Measurements from ENCODE around the gene GDPGP1.
"Not testable (repeated sequence)": the region's sequence is repeated elsewhere in the genome, so short reads cannot be mapped to it uniquely, and the experiment has no call there.

Gene GDPGP1

DNA sequence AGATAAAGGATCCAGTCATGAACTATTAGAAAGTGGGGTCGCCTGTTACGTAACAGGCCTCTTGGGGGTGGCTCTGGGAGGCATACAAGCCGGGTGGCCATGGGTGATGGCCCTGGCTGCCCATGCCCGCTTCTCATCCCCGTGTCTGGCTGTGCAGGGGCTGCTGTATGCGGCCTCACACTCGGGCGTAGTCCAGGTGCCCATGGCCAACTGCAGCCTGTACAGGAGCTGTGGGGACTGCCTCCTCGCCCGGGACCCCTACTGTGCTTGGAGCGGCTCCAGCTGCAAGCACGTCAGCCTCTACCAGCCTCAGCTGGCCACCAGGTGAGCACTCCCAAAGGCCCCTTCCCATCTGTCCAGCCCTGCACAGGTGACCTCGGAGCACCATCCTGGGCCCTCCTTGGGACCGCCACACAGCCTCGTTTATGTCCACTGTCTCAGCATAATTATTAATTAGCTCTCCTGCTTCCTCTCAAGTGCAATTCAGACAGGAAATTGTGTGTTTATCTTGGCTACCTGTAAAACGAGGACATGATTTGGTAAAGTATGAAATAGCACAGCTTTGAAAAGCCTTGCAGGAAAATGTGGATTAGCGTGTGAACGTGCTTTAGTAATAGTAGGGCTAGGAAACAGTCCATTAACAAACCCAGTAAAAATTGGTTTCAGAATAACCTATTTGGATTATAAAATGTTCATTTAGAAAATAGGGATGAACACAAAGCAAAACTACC is 8.3 kb upstream of the GDPGP1 start:
- DNase-seq (ENCODE audit: low read depth): no peak

DNA sequence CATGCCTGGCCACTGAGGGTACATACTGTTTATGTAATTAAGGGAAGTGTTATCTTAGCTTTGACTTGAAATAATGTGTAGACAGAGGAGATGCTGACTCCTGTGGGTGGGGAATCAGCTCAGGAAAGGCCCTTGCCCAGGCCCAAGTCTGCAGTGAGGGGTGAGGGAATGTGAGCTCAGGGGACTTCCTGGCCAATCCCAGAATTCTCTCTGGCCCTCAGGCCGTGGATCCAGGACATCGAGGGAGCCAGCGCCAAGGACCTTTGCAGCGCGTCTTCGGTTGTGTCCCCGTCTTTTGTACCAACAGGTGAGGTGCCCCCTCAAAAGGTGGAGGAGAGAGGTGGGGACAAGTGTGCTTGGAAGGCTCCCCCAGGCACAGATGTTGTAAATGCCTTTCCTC is 6.7 kb upstream of the GDPGP1 start:
- no peak for DNase-seq (ENCODE audit: low read depth)

DNA sequence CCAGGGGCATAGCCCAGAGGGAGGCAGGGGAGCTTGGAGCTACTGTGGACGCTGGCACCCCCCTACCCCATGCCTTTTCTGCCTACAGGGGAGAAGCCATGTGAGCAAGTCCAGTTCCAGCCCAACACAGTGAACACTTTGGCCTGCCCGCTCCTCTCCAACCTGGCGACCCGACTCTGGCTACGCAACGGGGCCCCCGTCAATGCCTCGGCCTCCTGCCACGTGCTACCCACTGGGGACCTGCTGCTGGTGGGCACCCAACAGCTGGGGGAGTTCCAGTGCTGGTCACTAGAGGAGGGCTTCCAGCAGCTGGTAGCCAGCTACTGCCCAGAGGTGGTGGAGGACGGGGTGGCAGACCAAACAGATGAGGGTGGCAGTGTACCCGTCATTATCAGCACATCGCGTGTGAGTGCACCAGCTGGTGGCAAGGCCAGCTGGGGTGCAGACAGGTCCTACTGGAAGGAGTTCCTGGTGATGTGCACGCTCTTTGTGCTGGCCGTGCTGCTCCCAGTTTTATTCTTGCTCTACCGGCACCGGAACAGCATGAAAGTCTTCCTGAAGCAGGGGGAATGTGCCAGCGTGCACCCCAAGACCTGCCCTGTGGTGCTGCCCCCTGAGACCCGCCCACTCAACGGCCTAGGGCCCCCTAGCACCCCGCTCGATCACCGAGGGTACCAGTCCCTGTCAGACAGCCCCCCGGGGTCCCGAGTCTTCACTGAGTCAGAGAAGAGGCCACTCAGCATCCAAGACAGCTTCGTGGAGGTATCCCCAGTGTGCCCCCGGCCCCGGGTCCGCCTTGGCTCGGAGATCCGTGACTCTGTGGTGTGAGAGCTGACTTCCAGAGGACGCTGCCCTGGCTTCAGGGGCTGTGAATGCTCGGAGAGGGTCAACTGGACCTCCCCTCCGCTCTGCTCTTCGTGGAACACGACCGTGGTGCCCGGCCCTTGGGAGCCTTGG is 5.9 kb upstream of the GDPGP1 start:
- DNase-seq (ENCODE audit: low read depth): no peak

DNA sequence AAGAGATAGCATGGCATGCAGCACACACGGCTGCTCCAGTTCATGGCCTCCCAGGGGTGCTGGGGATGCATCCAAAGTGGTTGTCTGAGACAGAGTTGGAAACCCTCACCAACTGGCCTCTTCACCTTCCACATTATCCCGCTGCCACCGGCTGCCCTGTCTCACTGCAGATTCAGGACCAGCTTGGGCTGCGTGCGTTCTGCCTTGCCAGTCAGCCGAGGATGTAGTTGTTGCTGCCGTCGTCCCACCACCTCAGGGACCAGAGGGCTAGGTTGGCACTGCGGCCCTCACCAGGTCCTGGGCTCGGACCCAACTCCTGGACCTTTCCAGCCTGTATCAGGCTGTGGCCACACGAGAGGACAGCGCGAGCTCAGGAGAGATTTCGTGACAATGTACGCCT is 5.0 kb upstream of the GDPGP1 start:
- DNase-seq (ENCODE audit: low read depth): no peak

DNA sequence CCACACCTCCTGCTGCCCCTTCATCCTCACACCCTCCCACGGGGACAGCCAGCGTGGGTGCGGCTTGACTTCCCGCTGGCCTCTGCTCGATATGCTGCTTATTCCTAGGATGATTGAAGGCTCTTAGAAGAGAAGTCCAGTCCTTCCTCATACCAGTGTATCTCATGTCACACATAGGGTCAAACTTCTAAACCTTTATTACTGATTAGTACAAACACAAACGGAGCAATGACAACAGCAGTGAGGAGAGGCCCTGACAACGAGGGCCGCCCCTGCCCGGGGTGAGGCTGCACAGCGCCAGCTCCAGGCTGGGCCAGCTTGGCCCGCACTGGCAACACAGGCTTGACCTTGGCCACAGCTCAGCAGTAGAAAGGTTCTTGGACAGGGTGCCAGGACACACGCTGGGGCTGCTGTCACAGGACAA is 3.9 kb upstream of the GDPGP1 start:
- DNase-seq (ENCODE audit: low read depth): no peak

DNA sequence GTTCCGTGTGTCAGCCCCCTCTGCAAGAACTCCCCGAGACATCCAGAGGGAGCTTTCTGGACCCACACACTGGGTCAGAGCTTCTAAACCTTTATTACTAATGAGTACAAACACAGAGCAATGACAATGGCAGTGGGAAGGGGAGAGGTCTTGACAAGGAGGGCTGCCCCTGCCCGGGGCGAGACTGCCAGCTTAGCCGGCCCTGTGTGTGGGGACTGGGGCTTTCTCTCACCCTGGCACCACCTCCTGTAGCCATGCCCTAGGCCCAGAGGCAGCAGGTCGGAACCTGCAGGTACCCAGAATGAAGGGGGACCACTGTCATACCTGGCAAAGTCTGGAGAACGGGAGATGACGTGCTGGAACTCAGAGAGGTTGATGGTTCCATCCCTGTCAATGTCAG is 3.4 kb upstream of the GDPGP1 start:
- no peak for DNase-seq (ENCODE audit: low read depth)

DNA sequence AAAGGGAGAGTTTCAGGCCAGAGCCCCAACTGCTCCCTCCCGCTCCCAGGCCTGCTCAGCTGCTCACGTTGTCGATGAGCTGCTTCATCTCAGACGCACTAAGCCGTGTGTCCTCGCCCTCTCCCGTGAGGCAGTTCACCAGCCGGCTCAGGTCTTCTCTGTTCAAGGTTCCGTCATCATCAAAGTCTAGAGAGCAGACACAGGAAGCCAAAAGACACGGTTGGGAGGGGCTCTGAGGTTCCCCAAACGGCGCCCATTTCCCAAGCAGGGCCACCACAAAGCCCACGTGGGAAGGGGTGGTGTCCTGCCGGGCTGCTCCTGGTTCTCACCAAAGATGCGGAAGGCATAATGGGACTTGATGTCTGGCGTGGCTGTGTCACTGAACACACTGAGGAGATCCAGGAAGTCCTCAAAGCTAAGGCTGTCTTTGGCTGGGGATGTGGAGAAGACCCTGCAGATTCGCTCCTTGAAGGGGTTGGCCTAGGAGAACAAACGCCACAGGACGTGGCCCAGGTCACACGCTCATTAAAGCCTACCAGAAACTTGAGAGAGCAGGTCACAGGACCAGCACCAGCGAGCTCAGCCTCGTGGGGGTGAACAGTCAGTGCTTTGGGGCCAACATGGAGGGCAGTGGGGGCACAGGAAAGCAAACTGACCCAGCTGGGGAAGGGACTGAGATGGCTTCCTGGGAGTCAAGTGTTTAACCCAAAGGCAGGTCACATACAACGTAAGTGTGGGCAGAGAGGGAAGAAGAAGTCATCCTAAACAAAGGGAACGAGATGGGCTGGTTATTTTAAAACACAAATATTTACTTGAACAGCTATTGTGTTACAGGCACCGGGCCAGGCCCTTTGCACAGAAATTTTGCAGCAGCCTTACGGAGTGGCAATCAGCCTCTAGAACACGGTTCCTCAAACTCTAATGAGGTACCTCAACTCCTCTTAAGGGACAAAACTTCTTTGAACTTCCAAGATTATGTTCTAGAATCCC is 2.7 kb upstream of the GDPGP1 start:
- peak; percentile 64 for DNase-seq (ENCODE audit: low read depth)

DNA sequence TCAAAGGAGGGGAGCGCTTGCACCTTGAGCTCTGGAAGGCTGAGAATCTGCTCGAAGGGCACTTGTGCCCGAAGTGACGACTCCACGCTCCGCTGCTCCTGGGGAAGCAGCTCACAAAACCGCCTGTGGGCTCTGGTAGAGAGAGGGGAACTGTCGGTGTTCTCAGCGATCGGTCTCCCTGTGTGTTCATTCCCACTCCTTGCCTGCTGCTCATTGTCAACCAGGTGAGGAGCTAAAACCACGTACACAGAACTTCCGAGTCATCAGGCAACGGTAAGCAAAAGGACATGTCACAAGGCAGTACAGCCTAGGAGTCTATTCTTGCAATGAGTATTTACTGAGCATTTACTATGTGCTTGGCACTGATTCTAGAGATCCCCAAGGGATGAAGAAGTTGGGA is 1.8 kb upstream of the GDPGP1 start:
- no peak for DNase-seq (ENCODE audit: low read depth)

DNA sequence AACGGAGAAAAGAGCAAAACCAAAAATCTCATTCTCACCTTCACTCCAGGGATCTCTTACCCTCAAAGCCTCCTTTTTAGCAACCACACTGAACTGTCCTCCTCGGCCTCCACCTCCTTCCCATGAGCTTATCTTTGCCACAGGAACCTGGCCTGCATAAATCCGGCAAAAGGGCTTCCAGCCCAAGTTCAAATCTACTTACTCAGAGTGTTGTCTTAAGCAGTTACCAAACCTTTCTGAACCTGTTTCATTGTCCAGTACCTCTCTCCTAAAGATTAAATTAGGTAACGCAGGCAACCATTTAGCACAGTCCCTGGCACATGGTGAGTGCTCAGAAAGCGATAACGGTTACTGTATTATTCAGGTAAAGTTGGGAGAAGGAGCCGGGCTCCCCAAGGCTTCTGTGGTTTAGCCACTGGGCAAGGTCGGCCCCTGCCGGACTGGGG is 1.0 kb upstream of the GDPGP1 start:
- DNase-seq (ENCODE audit: low read depth): no peak

DNA sequence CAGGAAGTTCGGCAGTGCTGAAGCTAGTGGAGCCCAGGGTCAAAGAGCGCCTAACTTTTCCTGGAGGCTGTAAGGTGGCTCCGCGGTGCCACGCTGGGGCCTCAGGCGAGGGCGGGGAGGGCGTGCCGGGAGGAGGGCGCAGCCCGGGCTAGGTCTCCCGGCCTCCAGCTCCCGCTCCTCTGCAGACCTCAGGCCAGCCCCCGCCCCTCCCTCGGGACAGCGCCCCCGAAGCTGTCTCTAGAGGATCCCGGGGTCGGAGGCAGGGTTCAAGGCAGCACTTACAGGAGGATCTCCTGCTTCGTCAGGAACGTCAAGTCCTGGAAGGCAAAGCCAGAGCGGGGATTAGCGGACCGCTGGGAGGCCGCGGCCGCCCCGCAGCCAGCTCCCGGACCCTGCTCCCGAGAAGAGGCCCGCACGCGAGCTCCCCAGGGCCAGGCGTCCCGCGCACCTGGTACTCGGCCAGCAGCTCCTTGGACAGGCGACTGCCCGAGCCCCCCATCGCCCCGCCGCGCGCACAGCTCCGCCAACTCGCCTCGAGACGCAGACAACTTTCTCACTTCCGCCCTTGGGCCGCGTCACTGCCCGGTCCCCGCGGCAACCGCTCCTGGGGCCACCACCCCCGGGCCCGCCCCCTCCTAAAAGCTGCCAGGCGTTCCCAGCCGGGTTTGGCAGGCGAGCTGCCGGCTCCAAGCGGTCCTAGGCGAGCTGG is 468 bp upstream of the GDPGP1 start, which contains the start of gene CIB1:
Gene CIB1 (minus strand): TSS at position 555 of the 709 bp plus-strand sequence. CDS start 56 bp downstream, at position 499.
- peak; percentile 30 for DNase-seq (ENCODE audit: low read depth)

DNA sequence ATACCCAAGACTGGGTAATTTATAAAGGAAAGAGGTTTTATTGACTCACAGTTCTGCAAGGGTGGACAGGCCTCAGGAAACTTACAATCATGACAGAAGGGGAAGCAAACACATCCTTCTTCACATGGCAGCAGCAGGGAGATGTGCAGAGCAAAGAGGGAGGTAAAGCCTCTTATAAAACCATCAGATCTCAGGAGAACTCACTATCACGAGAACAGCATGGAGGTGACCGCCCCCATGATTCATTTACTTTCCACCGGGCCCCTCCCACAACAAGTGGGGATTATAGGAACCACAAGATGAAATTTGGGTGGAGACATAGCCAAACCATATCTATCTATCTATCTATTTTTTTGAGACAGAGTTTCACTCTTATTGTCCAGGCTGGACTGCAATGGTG is 5.4 kb downstream of the GDPGP1 start:
- no peak for DNase-seq (ENCODE audit: low read depth)

DNA sequence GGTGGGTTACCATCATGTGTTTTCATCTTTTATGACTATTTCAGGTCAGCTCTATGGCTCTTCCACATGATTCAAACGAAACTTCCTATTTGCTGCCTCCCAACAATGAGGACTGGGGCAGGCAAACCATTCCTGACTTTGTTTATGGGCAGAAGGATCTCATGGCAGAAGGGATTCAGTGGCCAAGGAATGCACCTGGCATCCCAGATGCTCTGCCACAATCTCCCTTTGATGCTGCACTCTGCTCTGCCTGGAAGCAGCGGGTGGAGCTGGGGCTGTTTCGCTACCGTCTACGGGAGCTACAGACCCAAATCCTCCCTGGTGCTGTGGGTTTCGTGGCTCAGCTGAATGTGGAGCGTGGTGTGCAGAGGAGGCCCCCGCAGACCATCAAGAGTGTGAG is 6.8 kb downstream of the GDPGP1 start:
- DNase-seq (ENCODE audit: low read depth): no peak

DNA sequence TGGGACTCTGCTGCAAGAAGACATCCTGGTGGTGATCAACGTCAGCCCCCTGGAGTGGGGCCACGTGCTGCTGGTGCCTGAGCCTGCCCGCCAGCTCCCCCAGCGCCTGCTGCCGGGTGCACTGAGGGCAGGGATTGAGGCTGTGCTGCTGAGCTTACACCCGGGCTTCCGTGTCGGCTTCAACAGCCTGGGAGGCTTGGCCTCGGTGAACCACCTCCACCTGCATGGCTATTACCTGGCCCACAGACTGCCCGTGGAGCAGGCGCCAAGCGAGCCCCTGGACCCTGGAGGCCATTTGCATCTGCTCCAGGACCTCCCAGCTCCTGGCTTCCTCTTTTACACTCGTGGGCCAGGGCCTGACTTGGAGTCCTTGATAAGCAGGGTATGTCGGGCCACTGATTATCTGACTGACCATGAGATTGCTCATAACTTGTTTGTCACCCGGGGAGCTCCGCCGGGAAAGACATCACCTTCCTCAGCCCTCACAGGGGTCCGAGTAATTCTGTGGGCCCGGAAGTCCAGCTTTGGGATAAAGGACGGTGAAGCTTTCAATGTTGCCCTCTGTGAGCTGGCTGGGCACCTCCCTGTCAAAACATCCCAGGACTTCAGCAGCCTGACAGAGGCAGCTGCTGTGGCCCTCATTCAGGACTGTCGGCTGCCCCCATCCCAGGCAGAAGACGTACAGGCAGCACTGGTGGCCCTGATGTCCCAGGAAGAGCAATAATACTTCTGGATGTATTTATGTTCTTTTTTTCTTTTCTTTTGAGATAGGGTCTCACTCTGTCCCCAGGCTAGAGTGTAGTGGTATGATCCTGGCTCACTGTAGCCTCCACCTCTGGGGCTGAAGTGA is 7.6 kb downstream of the GDPGP1 start:
- DNase-seq (ENCODE audit: low read depth): no peak

DNA sequence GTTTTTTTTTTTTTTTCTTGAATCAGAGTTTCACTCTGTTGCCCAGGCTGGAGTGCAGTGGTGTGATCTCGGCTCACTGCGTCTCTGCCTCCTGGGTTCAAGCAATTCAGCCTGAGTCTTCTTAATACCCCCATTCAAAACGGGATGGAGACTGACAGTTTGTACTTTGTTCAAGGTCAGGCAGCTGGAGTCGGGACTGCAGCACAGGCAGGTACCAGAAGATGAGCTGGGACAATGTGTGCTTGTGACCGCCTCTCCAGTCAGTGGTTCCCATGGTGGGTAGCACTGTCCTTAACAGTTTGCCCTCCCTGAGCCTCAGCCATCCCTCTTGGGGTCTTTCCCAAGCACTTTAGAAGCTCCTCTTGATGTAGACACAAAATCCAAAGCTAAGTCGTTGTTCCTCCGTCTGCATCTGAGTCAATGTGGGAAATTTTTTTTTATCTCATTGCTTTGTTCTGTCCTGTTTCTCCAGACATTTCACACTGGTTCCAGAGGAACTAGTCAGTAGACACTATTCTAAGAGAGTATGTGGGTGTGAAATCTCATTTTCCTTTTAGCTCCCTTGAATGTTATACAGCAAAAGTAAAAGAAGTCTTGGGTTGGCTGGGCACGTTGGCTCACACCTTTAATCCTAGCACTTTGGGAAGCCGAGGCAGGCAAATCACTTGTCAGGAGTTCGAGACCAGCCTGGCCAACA is 10.1 kb downstream of the GDPGP1 start:
- DNase-seq (ENCODE audit: low read depth): no peak

DNA sequence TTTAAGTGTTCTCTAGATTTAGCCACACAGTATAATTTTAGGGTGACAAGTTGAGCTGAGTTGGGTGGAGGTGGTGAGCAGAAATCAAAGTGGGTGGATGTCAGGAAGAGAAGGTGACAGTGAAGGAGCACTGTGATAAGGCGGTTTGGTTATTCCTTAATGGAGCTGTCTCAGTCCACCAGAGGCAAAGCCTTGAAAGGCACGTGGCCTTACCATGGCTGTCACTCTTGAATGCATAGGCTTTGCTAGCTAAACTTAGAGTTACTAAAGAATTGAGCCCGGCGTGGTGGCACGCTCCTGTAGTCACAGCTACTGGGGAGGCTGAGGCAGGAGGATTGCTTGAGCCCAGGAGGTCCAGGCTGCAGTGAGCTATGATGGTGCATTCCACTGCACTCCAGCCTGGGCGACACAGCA is 14.8 kb downstream of the GDPGP1 start:
- no peak for DNase-seq (ENCODE audit: low read depth)

DNA sequence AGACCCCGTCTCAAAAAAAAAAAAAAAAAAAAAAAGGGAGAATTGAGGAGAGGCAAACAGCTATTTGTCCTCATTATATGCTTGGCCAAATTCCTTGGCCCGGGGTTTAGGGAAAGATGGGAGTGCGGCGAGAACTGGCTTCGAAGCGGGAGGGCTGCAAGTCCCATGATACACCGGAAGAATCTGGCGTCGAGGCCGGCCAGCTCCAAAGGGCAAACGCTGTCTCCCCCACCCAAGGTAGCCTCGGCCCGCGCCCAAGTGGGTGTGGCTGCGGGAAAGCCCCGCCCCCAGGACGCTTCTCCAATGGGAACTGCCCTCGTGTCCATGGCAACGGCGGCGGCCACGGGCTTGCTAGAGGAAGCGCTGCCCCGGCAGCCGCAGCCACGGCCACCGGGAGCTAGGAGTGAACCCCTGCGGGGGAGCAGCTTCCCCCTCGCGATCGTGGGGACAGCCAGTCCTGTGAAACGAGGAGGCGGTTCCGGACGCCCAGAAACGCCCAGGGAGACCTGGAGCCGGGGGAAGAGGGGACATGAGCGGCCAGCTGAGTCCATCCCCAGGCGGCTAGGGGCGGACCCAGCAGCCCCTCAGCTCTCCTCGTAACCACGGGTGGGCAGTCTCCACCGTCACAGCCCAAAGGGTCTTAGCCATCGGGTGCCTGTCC is 15.3 kb downstream of the GDPGP1 start, which contains the start of gene TTLL13:
Gene TTLL13 (plus strand): TSS at position 354 of the 661 bp plus-strand sequence. CDS start 1,075 bp downstream, outside the sequence.
- peak; percentile 68 for DNase-seq (ENCODE audit: low read depth)

DNA sequence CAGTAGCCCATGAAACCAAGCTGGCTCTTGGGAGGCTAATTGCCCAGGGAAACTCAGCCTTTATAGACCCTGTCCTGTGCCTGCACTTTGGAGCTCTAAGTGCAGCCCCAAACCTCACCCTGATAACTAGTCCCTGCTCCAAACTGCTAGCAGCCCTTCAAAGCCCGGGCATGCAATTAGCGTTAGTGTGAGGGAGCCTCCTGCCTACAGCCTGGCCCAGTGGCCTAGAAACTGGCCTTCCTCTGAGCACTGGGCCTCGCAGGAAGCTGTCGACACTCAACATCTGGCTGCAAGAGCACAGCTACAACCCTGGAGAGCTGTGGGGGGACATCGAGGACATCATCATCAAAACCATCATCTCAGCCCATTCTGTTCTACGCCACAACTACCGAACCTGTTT is 23.8 kb downstream of the GDPGP1 start:
- DNase-seq (ENCODE audit: low read depth): no peak

DNA sequence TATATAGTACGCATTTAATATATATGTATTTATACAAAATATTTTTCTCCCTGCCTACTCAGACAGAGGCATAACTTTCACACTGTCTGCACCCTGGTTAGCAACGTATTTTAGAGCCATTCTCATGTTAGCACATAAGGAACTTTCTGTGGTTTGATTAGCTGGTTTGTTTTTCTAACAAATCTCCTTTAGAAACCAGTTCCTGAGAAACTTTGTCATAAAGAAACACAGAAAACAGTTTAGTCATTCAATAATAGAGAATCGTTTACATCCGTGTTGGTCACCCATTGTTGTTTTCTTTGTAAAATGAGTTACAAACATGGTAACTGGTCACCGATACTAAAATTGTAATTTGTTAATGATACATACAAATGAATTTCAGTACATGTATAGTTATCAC is 25.5 kb downstream of the GDPGP1 start:
- no peak for DNase-seq (ENCODE audit: low read depth)

DNA sequence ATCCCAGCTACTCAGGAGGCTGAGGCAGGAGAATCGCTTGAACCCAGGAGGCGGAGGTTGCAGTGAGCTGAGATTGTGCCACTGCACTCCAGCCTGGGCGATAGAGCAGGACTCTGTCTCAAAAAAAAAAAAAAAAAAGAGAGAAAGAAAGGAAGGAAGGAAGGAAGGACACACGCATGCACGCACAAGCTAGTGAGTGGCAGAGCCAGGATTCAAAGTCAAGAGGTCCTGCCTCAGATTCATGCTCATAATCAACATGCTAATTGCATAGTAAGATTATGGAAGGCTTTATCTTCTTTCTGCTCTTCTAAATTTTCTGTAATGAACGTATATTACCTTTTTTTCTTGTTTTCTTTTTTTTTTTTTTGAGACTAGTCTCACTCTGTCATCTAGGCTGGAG is 26.7 kb downstream of the GDPGP1 start:
- DNase-seq (ENCODE audit: low read depth): not testable (repeated sequence)

All from activated T-cell treated with anti-CD3 and anti-CD28 coated beads for 1 hour (primary cell).